ENCODE measurements around the gene PML.

Gene PML

DNA sequence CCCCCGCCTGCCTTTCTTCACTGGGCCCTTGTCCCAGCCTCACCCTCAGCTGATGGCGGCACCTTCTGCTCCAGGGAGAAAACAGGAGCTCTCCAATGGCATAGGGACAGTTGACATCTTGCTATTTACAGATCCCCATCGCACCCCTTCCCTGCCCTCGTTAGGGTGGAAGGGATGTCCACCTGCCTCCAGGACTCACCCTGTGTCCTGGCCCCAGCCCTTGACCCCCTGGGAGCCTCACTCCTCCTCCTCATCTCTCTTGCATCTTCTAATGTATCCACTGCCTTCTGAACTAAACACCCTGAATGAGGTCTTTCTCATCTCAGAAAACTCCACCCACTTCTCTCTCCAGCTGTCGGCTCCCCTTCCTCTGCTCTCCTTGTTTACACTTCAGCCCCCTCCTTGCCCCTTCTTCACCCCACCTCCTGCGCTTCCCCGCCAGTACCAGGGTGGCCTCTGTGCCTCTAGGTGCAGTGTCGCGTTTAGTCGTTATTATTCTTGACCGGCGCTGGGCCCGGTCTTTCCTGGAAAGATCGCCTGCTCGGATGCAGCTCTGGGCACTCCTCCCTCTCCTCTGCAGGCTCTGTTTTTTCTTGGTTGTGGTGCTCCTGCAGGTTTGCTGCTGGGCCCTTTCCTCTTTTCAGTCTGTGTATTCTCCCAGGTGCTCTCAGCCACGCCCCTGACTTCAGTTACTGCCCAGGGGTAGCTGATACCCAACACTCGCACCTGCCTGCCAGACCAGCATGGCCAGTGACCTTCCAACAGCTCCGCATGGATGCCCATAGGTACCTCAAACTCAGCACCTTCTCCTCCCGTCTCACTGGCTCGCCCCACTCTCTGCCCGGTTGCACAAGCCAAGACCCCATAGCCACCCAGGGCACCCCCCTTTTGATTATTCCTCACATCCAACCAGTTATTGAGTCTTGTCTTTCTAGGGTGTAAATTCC is 42.9 kb downstream of the PML start:
- H3K4me1 ChIP-seq (ENCODE audit: control insufficient read depth, insufficient read depth, low read length): no peaks in the 10 kb centered on the region; the same call in 1 of the 2 replicates
- ChIA-PET POLR2A (interaction anchor here (0.6 to 1.3 kb wide), 4 partner anchors 43 to 65 kb away, joined by 3 to 8 read pairs (median 4); partner anchors contain the start of gene PML), CTCF (interaction anchor here (0.6 to 11.5 kb wide), 42 partner anchors 10 to 503 kb away, joined by 3 to 248 read pairs (median 4); partner anchors contain the start of genes PML and STOML1)
- H3K36me3 ChIP-seq (ENCODE audit: control insufficient read depth in 2 of 2, insufficient read depth in 1 of 2, low read length in 2 of 2): peaks cover 0 to 30% of the 10 kb centered on the region in 2 experiments; a peak in 1 of 3 replicates
- TF ChIP-seq ZBTB26 (tag by site-specific recombination; optimal IDR thresholded peaks at IDR 0.05): peak; percentile 16
- no peak for TF ChIP-seq ZNF626 (tag by site-specific recombination; IDR thresholded peaks at IDR 0.05)
- no peak for TF ChIP-seq ZNF624 (tag by site-specific recombination; IDR thresholded peaks at IDR 0.05)
- TF ChIP-seq ZNF514 (tag by site-specific recombination; IDR thresholded peaks at IDR 0.05): no peak
- no peak for TF ChIP-seq ZBTB17 (tag by site-specific recombination; IDR thresholded peaks at IDR 0.05)
- TF ChIP-seq WT1 (tag by site-specific recombination; IDR thresholded peaks at IDR 0.05): no peak
- TF ChIP-seq ZNF404 (tag by site-specific recombination; IDR thresholded peaks at IDR 0.05): no peak
- TF ChIP-seq ZNF521 (tag by site-specific recombination; IDR thresholded peaks at IDR 0.05): no peak
- TF ChIP-seq, protein P1, sequence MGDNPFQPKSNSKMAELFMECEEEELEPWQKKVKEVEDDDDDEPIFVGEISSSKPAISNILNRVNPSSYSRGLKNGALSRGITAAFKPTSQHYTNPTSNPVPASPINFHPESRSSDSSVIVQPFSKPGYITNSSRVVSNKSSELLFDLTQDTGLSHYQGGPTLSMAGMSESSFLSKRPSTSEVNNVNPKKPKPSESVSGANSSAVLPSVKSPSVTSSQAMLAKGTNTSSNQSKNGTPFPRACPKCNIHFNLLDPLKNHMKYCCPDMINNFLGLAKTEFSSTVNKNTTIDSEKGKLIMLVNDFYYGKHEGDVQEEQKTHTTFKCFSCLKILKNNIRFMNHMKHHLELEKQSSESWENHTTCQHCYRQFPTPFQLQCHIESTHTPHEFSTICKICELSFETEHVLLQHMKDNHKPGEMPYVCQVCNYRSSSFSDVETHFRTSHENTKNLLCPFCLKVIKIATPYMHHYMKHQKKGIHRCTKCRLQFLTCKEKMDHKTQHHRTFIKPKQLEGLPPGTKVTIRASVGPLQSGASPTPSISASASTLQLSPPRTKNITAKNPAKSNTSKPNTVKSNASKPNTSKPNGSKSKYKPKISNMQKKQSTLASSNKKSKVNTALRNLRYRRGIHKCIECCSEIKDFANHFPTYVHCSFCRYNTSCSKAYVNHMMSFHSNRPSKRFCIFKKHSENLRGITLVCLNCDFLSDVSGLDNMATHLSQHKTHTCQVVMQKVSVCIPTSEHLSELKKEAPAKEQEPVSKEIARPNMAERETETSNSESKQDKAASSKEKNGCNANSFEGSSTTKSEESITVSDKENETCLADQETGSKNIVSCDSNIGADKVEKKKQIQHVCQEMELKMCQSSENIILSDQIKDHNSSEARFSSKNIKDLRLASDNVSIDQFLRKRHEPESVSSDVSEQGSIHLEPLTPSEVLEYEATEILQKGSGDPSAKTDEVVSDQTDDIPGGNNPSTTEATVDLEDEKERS (tag by site-specific recombination; IDR thresholded peaks at IDR 0.05): no peak
- no peaks in the 10 kb centered on the region for H3K9me3 ChIP-seq (ENCODE audit: control insufficient read depth, insufficient read depth, low read depth, low read length)
- no peak overlapping the region for H3K27ac ChIP-seq (ENCODE audit: extremely low read depth, low read depth, low read length)
- no peak overlapping the region for H3K4me3 ChIP-seq (ENCODE audit: low read depth, low read length)

- Histone ChIP-seq H3K36me3 (ENCODE audit: control insufficient read depth in 2 of 2, insufficient read depth in 1 of 2, low read length in 2 of 2) (peaks cover 0 to 23% of the 10 kb centered on the region in 2 experiments; a peak in 1 of 3 replicates), H3K4me1 (ENCODE audit: control insufficient read depth, insufficient read depth, low read length) (no peaks in the 10 kb centered on the region; the same call in 1 of the 2 replicates), H3K4me3 (ENCODE audit: low read depth, low read length) (no peak overlapping the region), H3K27ac (ENCODE audit: extremely low read depth, low read depth, low read length) (no peak overlapping the region), H3K9me3 (ENCODE audit: control insufficient read depth, insufficient read depth, low read depth, low read length) (no peaks in the 10 kb centered on the region)
- CTCF ChIA-PET: interaction anchor here (0.7 to 11.5 kb wide), 11 partner anchors 9 to 284 kb away, joined by 3 to 248 read pairs (median 4); no protein-coding TSS in a partner anchor
- POLR2A ChIA-PET: interaction anchor here (1.1 to 1.3 kb wide), 2 partner anchors 45 kb away, joined by 3 to 5 read pairs; partner anchors contain the start of gene PML
- no peak for TF ChIP-seq ZNF221 (tag by site-specific recombination; IDR thresholded peaks at IDR 0.05; ENCODE audit: borderline replicate concordance)
- 0 out of 2 replicates have a peak, but pooled peaks have one; percentile 24 for TF ChIP-seq SCRT2 (tag by site-specific recombination; IDR thresholded peaks at IDR 0.05)
Measured at GRCh38 chr15:74038707-74039655, 44.5 kb downstream of the PML start.

DNA sequence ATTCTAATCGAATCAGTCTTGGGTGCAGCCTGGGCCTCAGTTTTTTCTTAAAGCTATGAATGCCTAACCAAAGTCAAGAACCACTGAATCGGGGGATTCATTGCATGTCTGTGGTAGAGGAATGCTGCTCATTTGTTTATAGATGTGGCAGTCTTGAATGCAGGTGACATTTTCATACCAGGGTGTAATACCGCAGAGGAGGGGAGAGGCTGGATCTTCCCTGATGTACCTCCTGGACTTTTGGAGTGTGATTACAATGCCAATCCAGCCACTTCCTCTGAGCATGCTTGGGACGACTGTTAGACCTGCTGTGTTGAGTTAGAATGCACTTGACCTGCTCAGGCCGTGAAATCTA is 45.1 kb downstream of the PML start:
- Histone ChIP-seq H3K27ac (ENCODE audit: extremely low read depth, low read depth, low read length) (no peak overlapping the region), H3K36me3 (ENCODE audit: control insufficient read depth in 2 of 2, insufficient read depth in 1 of 2, low read length in 2 of 2) (peaks cover 0 to 16% of the 10 kb centered on the region in 2 experiments; a peak in 1 of 3 replicates), H3K4me1 (ENCODE audit: control insufficient read depth, insufficient read depth, low read length) (no peaks in the 10 kb centered on the region; the same call in 1 of the 2 replicates), H3K4me3 (ENCODE audit: low read depth, low read length) (no peak overlapping the region), H3K9me3 (ENCODE audit: control insufficient read depth, insufficient read depth, low read depth, low read length) (no peaks in the 10 kb centered on the region)
- CTCF ChIA-PET: interaction anchor here (0.6 to 11.5 kb wide), 9 partner anchors 11 to 399 kb away, joined by 3 to 248 read pairs (median 3); no protein-coding TSS in a partner anchor
- no peak for TF ChIP-seq ZNF223 (tag by site-specific recombination; IDR thresholded peaks at IDR 0.05)
- TF ChIP-seq GFI1B (tag by site-specific recombination; IDR thresholded peaks at IDR 0.05): no peak
- TF ChIP-seq ZNF548 (tag by site-specific recombination; IDR thresholded peaks at IDR 0.05): no peak
- TF ChIP-seq ZNF623 (tag by site-specific recombination; IDR thresholded peaks at IDR 0.05): no peak
- TF ChIP-seq ZNF639 (tag by site-specific recombination; IDR thresholded peaks at IDR 0.05): no peak
- no peak for TF ChIP-seq ZNF221 (tag by site-specific recombination; IDR thresholded peaks at IDR 0.05; ENCODE audit: borderline replicate concordance)
- TF ChIP-seq ZNF114 (tag by site-specific recombination; IDR thresholded peaks at IDR 0.05): no peak
- TF ChIP-seq ZNF843 (tag by site-specific recombination; IDR thresholded peaks at IDR 0.05): no peak
- TF ChIP-seq GLIS2 (tag by site-specific recombination; IDR thresholded peaks at IDR 0.05): no peak
- no peak for TF ChIP-seq ZNF514 (tag by site-specific recombination; IDR thresholded peaks at IDR 0.05)
- no peak for TF ChIP-seq ZNF175 (tag by site-specific recombination; IDR thresholded peaks at IDR 0.05)
- TF ChIP-seq ZNF423 (tag by site-specific recombination; IDR thresholded peaks at IDR 0.05): no peak
- TF ChIP-seq ZNF624 (tag by site-specific recombination; IDR thresholded peaks at IDR 0.05): no peak
- no peak for TF ChIP-seq ZNF24 (tag by site-specific recombination; IDR thresholded peaks at IDR 0.05)
- TF ChIP-seq TRIM28 (IDR thresholded peaks at IDR 0.05; ENCODE audit: borderline replicate concordance, low read length): no peak
- POLR2A ChIA-PET: interaction anchor here (1.1 kb wide), 1 partner anchor 45 kb away, joined by 3 read pairs; the partner anchor contains the start of gene PML
